Stimulated activated naive CD8-positive, alpha-beta T cell treated with anti-CD3 and anti-CD28 coated beads, Interleukin-15, amount 100 ng/mL, for 72 hours (primary cell): Measurements from ENCODE around the gene TIPARP.

Experiments
- ATAC-seq: fragments of 150-1000 bp; cut with Tn5 transposase; 2 replicates; pipeline ENCODE4 v1.10.0; 2021; ENCODE audit warnings: mild to moderate bottlenecking, moderate library complexity
- DNase-seq, 2 donors: peaks; one replicate each; pipeline ENCODE4 v3.0.0; 2021 to 2022
- H3K27ac Mint-ChIP-seq, 2 donors: one replicate each; pipeline ENCODE4 v1.8.0; 2022; ENCODE audit warnings: mild to moderate bottlenecking in 2 of 2, mixed read lengths in 2 of 2, moderate library complexity in 2 of 2
- H3K27me3 Mint-ChIP-seq: one replicate; pipeline ENCODE4 v1.8.0; 2022; ENCODE audit warnings: mixed read lengths
- H3K4me1 Mint-ChIP-seq: one replicate; pipeline ENCODE4 v1.8.0; 2022; ENCODE audit warnings: mild to moderate bottlenecking, mixed read lengths
- H3K4me3 Mint-ChIP-seq, 2 donors: one replicate each; pipeline ENCODE4 v1.8.0; 2022; ENCODE audit warnings: mild to moderate bottlenecking in 2 of 2, mixed read lengths in 2 of 2, moderate library complexity in 1 of 2
- H3K9me3 Mint-ChIP-seq, 2 donors: one replicate each; pipeline ENCODE4 v1.8.0; 2022; ENCODE audit warnings: mixed read lengths in 2 of 2

Gene TIPARP, protein sequence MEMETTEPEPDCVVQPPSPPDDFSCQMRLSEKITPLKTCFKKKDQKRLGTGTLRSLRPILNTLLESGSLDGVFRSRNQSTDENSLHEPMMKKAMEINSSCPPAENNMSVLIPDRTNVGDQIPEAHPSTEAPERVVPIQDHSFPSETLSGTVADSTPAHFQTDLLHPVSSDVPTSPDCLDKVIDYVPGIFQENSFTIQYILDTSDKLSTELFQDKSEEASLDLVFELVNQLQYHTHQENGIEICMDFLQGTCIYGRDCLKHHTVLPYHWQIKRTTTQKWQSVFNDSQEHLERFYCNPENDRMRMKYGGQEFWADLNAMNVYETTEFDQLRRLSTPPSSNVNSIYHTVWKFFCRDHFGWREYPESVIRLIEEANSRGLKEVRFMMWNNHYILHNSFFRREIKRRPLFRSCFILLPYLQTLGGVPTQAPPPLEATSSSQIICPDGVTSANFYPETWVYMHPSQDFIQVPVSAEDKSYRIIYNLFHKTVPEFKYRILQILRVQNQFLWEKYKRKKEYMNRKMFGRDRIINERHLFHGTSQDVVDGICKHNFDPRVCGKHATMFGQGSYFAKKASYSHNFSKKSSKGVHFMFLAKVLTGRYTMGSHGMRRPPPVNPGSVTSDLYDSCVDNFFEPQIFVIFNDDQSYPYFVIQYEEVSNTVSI

DNA sequence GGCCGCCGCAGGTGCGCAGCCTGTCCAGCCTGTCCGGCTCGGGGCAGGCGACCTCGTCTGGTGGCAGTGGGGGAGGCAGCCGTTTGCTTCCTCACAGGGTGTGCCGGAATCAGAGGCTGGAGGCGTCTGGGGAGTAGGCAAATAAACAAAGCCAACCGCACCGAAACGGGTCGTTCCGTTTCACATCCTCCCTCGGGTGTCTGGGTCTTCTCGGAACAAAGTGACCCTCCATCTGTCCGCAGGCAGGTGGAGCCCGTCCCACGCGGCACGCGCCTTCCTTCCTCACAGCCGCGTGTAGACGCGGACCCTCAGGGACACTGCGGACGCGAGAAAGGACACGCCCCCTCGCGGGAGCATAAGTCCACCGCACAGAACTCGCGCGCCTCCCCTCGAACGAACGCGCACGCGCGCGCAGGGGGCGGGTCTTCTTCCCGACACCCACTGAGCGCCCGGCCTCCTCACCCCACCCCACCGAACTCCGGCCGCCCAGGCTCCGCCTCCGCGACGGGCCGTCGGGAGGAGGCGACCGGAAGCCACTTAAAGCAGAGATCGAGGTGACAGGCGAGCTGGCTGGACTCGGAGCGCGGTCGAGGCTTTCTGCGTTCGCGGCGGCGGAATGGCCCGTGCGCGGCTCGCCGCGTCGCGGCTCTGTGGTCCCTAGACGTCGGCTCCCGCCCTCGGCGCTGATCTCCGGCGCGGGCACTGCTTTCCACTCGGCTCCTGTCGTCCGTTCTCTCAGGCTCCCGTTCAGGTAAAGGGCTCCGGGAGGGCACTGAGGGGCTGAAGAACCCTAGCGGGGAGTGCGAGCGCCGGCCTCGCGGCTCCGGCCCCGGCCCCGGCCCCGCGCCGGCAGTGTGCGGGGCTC lies at the start of gene TIPARP:
Gene TIPARP, plus strand, starts transcription at position 545 of the 865 bp plus-strand sequence. CDS start 3,108 bp downstream, outside the sequence.
- no peaks in the 10 kb centered on the region for H3K27me3 Mint-ChIP-seq
- peak; percentile 85 for ATAC-seq
- DNase-seq: peak; percentile 99
- H3K27ac Mint-ChIP-seq: peak within 1 kb of the TSS; percentile 90 to 98
- no peaks in the 10 kb centered on the region for H3K9me3 Mint-ChIP-seq
- H3K4me3 Mint-ChIP-seq: peak within 1 kb of the TSS; percentile 86 to 99
- peaks cover 44% of the 10 kb centered on the region for H3K4me1 Mint-ChIP-seq

DNA sequence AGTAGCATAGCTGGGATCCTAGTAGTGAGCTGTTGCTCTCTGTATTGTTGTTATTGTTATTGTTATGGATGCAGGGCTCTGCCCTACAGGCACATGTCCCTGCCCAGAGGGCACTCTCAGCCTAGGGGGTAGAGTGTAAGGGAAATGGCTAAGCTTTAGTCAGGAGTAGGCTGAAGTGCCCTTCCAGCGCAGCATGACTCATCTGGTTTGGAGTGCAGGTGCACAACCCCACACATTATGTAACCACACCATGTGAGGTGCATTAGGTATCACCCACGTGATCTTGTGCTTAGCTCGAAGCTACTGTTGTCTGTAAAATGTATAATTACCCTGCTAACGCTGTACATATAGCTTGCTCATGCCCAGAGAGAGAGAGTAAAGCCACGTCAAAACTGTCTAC lies 48.3 kb upstream of the TIPARP start:
- ATAC-seq (no peak), DNase-seq (no peak)
- H3K4me3 Mint-ChIP-seq: no peak overlapping the region
- H3K27ac Mint-ChIP-seq: no peak overlapping the region
- H3K9me3 Mint-ChIP-seq: peaks cover 0 to 15% of the 10 kb centered on the region in 2 donors
- H3K27me3 Mint-ChIP-seq: no peaks in the 10 kb centered on the region
- peaks cover 8% of the 10 kb centered on the region for H3K4me1 Mint-ChIP-seq

DNA sequence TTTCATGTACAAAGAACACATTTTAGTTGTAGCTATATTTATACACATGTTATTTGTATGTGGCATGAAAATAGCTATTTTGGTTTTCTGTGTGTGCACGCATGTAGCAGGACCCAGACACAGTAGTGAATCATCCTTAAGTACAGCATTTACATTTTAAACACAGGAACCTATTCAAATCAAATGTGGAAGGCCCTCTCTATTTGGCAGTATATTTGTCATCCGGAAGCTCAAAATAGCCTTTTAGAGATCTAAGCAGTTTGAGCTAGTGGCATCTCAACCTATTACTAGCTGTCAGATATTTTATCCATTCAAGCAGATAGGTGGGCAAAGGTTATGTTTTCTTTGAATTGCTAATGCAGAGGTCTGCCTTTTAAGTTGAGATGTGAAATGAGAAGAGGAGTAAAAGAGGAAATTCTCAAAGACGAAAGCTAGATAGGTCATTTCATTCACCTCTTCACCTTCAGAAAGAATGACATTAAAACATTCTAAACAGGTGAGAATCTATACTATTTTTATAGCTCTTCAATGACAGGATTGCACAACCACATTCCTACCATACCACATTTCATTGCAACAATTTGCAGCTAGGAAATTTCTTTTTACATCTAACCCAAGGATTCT lies 46.3 kb upstream of the TIPARP start:
- peaks cover 0 to 15% of the 10 kb centered on the region in 2 donors for H3K9me3 Mint-ChIP-seq
- no peak for DNase-seq
- H3K27me3 Mint-ChIP-seq: no peaks in the 10 kb centered on the region
- peaks cover 8% of the 10 kb centered on the region for H3K4me1 Mint-ChIP-seq
- no peak for ATAC-seq
- no peak overlapping the region for H3K27ac Mint-ChIP-seq
- H3K4me3 Mint-ChIP-seq: no peak overlapping the region

DNA sequence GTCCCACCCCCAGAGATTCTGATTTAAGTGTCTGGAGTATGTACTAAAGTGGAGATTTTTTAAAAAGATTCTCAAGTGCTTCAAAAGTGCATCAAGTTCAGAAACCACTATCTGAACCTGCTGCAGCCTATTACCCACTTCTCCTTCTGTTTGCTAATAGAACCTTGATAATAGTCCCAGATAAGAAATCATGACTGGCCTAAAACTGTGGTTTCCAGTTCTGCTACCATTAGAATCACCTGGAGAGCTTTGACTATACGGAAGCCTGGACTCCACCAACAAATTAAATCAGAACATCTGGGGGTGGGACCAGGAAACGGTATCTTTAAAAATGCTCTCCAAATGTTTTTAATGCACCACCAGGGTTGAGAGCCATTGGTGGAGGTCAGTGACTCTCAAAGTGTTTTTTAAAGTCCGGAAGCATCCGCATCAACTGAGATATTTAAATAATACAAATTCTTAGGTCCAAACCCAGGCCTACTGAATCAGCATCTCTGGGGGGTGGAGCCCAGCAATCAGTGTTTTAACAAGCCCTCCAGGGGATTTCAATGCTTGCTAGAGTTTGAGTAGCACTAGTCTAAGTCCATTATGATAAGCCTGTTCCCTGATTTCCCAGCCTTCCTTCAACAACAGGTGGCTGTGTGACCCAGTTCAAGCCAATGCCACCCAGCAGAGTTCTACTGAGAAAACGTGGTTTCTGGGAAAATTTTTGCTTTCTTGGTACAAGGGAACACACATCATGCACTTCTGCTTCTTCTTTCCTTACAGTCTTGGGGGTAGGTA lies 45.4 kb upstream of the TIPARP start:
- H3K27ac Mint-ChIP-seq: no peak overlapping the region
- H3K9me3 Mint-ChIP-seq: peaks cover 0 to 12% of the 10 kb centered on the region in 2 donors

DNA sequence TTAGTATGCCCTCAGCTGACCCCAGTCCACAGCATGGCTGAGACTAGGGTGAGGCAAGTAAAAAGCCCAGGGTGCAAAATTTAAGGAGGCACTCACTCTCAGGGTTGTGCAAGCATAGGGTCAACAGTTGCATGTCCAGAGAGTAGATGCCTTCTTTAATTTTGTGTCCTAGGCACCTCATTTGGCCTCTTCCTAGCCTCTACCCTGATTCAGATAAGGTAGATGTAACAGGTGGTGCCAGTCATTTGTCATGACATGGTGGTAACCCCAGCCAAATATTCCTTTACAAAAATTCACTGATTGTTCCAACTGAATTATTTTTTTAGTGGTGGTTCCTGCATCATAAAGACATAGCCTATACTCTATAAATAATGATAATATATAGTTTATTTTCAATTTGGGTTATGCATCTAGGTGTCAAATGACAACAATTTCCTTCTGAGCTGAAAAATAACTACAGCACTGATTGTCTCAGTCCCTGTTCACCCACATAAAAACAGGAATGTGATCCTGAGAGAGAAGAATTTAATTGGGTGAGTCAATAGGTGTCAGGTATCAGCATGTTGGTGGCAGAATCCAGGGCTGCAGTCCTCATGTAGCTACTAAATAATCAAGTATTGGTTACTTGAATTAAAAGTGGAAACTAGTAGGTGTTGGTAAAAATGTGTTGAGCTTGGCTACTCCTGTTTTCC lies 44.2 kb upstream of the TIPARP start:
- H3K27ac Mint-ChIP-seq: no peak overlapping the region
- H3K9me3 Mint-ChIP-seq: no peaks in the 10 kb centered on the region
- ATAC-seq: no peak
- DNase-seq: no peak
- no peak overlapping the region for H3K4me3 Mint-ChIP-seq
- peaks cover 8% of the 10 kb centered on the region for H3K4me1 Mint-ChIP-seq
- H3K27me3 Mint-ChIP-seq: no peaks in the 10 kb centered on the region

More for the DNA sequence above, 45.4 kb upstream of the TIPARP start:
- Mint-ChIP-seq H3K4me1 (peaks cover 8% of the 10 kb centered on the region), H3K4me3 (no peak overlapping the region), H3K27me3 (no peaks in the 10 kb centered on the region)
- ATAC-seq (no peak), DNase-seq (no peak)

DNA sequence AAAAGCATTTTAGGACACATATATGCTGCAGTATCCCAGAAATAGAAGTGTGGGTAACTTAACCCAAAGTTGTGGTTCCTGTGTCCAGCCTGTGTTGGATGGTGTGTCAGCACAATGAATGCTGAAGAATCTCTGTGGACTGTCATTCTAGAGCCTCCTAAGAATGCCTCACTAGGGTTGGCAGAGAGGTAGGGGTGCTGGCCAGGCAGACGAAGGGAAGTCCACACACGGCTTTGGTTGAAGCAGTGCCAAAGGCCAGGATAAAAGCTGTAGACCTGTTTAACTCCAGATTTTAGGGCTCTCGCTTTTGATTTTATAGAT lies 43.7 kb upstream of the TIPARP start:
- DNase-seq: no peak
- Mint-ChIP-seq H3K4me1 (peaks cover 7% of the 10 kb centered on the region), H3K9me3 (no peaks in the 10 kb centered on the region), H3K27ac (no peak overlapping the region), H3K4me3 (no peak overlapping the region), H3K27me3 (no peaks in the 10 kb centered on the region)
- no peak for ATAC-seq

DNA sequence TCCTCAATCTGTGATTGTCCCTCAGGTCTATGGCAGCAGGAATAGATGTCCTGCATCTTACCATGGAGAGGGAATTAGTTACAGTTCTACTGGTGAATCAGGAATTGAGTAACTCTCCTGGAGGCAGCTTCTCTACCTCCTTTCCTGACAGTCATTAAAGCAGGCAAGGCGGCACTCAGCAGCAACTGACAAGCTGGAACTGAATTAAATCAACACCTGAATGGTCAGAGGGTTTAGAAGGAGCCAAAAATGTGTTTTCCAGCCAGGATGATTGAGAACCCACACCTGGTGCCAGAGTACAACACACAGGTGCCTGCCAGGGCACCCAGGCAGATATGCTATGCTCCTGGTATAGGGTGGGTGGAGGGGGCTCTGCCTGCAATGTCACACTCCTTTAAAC lies 43.1 kb upstream of the TIPARP start:
- DNase-seq: no peak
- no peak overlapping the region for H3K27ac Mint-ChIP-seq
- no peak overlapping the region for H3K4me3 Mint-ChIP-seq
- no peaks in the 10 kb centered on the region for H3K9me3 Mint-ChIP-seq
- peaks cover 2% of the 10 kb centered on the region for H3K4me1 Mint-ChIP-seq
- ATAC-seq: no peak
- no peaks in the 10 kb centered on the region for H3K27me3 Mint-ChIP-seq

DNA sequence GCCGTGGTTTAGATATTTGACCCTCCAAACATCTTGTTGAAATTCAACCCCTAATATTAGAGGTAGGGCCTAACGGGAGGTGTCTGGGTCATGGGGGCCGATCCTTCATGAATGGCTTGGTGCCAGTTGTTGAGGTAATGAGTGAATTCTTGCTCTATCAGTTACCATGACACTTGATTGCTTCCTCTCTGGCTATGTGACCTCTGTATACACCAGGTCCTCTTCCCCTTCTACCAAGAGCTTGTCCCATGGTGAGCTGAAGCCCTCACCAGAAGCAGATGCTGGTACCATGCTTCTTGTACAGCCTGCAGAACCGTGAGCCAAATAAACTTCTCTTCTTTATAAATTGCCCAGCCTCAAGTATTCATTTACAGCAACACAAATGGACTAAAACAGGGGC lies 41.8 kb upstream of the TIPARP start:
- ATAC-seq: no peak
- H3K4me1 Mint-ChIP-seq: no peaks in the 10 kb centered on the region
- no peaks in the 10 kb centered on the region for H3K9me3 Mint-ChIP-seq
- H3K27me3 Mint-ChIP-seq: no peaks in the 10 kb centered on the region
- DNase-seq: no peak
- no peak overlapping the region for H3K27ac Mint-ChIP-seq
- no peak overlapping the region for H3K4me3 Mint-ChIP-seq

DNA sequence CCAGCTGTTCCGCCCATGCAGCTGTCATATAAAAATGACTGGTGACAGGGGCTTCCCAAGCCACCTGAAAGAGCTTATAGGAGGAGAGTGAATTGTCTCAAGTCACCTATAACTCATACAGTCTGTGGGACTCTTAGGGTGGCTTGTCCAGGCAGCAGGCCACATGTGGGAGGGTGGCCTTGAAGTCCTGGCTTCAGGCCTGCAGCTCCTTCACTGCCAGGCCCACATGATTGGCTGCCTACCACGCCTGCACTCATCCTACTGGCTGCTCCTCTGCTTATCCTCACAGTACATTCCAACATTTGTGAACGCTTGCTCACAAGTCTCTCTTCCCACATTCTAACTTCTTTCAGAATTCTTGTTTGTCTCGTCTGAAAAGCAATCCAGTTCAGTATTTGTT lies 41.1 kb upstream of the TIPARP start:
- Mint-ChIP-seq H3K27me3 (no peaks in the 10 kb centered on the region), H3K4me1 (no peaks in the 10 kb centered on the region), H3K4me3 (no peak overlapping the region), H3K9me3 (no peaks in the 10 kb centered on the region), H3K27ac (no peak overlapping the region)
- ATAC-seq (no peak), DNase-seq (no peak)

DNA sequence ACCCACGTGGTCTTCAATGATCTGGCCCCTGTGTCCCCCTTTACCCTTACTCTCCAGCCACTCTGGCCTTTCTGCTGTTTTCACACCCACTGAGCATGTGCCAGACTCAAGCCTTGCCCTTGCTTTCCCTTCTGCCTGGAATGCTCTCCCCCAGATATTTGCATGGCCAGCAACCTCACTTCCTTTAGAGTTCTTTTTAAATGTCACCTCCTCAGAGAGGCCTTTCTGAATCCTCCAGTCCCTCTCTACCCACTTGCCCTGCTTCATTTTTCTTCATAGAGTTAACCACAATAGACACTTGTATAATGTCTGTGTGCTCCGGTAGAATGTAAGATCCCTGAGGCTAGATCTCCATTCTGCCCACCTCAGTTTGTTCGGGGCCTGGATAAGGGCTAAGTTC lies 39.4 kb upstream of the TIPARP start:
- ATAC-seq: no peak
- no peaks in the 10 kb centered on the region for H3K27me3 Mint-ChIP-seq
- no peak overlapping the region for H3K27ac Mint-ChIP-seq

DNA sequence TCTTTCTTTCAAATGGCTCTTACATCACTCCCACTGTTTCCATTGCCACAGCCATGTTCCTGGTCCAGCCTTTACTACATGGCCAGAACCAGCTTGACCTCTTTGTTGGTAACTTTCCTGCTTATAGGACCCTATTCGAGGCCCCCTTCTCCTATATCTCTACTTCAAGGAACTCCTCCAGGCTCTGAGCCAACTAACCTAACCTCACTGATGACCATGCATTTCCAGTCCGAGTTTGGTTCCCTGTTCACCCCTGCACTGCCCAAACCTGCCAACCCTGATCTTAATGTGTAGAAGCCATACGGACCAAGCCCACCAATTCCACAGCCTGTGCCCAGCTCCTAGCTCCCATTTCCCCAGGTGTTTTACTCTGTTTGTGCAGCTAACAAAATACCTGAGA lies 38.4 kb upstream of the TIPARP start:
- ATAC-seq: no peak
- H3K4me1 Mint-ChIP-seq: no peaks in the 10 kb centered on the region
- no peaks in the 10 kb centered on the region for H3K27me3 Mint-ChIP-seq
- H3K9me3 Mint-ChIP-seq: no peaks in the 10 kb centered on the region
- H3K27ac Mint-ChIP-seq: no peak overlapping the region
- H3K4me3 Mint-ChIP-seq: no peak overlapping the region
- no peak for DNase-seq

More for the DNA sequence above, 39.4 kb upstream of the TIPARP start:
- DNase-seq: no peak
- Mint-ChIP-seq H3K4me1 (no peaks in the 10 kb centered on the region), H3K4me3 (no peak overlapping the region), H3K9me3 (no peaks in the 10 kb centered on the region)

DNA sequence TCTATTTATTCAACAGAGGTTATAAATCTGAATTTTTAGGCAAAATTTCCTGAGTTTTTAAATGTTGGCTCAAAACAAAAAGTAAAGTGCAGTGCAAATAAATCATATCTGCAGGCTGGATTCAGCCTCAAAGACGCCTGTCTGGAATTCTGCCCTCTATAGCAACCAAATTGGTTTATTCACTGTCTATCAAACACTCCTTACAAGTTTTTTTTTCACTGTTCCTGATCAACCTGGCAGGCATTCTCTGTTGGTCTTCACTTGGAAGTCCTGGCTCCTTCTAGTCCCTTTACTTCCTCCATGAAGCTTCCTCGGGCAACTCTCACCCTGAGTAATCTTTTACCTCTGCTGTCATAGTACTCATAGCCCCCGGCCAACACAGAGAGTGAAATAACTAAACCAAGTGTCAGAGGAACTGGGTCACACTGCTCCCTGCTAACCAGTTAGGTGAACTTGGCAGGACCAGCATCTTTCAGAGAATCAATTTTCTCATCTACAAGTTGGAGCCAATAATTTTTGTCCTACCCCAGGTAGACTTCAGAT lies 36.8 kb upstream of the TIPARP start:
- ATAC-seq (no peak), DNase-seq (no peak)
- Mint-ChIP-seq H3K27ac (no peak overlapping the region), H3K4me1 (no peaks in the 10 kb centered on the region), H3K4me3 (no peak overlapping the region), H3K9me3 (no peaks in the 10 kb centered on the region), H3K27me3 (no peaks in the 10 kb centered on the region)

DNA sequence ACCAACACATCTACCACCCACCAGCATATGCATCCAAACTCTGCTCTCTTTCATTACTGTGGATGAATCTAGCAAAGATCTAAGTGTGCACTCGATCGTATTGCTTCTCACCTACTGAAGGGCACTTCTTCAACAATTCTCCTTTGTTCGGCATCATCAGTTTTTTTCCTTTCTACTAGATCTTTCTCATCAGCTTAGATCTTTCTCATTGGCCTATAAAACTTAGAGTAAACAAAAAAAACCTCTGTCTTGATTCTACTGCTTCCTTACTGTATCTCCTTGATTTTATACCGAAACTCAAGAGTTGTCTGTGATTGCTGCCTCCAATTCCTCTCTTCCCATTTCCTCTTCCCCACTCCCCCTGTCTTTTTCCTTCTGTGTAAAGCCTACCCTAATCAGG lies 36.1 kb upstream of the TIPARP start:
- Mint-ChIP-seq H3K27ac (no peak overlapping the region), H3K27me3 (no peaks in the 10 kb centered on the region), H3K4me1 (peaks cover 7% of the 10 kb centered on the region), H3K4me3 (no peak overlapping the region), H3K9me3 (no peaks in the 10 kb centered on the region)
- DNase-seq: no peak
- no peak for ATAC-seq

DNA sequence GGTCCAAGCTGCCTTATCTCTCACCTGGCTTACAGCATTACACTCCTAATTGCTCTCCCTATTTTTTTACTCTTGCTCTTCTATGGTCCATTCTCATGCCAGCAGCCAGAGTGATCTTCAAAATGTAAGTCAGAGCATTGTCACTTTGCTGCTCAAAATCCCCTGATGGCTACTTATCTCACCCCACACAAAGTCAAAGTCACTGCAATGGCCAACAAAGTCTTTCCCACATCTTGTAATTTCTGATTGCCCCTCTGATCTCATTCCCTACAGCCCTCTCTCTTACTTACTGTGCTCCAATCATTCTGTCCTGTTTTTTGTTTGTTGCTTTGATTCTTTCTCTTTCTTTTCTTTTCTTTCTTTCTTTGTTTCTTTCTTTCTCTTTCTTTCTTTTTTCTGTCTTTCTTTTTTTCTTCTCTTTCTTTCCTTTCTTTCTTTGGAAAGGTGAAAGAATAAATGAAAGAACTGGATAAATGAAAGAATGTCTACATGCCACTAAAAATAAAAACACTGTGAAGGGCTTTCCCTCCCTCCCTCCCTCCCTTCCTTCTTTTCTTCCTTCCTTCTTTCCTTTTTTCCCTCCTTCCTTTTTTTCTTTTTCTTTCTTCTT lies 34.9 kb upstream of the TIPARP start:
- H3K4me1 Mint-ChIP-seq: peaks cover 17% of the 10 kb centered on the region
- H3K27me3 Mint-ChIP-seq: no peaks in the 10 kb centered on the region
- DNase-seq (no peak), ATAC-seq (no peak)
- H3K9me3 Mint-ChIP-seq: no peaks in the 10 kb centered on the region
- no peak overlapping the region for H3K27ac Mint-ChIP-seq
- no peak overlapping the region for H3K4me3 Mint-ChIP-seq
